Measurements from ENCODE around the gene PMF1.

DNA sequence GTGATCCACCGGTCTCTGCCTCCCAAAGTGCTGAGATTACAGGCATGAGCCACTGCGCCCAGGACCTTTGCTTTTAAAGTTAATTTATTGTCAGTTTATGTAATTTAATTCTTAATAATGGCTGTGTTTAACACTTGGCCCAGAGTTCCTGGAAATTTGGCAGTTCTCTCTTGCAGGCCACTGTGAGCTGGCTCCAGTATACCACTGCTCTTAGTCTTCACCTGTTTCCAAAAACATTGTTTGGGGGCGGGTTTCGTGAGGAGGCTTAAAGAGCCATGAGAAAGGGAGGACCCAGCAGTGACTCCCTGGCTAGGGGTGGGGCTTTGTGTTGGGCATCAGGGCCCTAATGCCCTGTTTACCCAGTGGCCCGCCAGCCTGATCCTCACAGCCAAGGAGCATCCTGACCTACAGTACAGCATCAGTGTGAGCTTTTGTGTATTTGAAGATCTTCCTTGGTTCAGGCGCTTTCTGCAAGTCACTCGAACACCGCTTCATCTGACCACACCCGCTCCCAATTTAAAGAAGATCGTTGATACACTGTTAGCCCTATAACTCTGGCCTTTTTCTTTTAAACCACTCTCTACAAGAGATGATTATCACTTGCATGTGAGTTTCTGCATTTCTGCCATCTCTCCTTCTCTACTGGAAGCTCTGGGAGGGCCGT, 17.1 kb downstream of the PMF1 start:
- TF ChIP-seq, protein P1, sequence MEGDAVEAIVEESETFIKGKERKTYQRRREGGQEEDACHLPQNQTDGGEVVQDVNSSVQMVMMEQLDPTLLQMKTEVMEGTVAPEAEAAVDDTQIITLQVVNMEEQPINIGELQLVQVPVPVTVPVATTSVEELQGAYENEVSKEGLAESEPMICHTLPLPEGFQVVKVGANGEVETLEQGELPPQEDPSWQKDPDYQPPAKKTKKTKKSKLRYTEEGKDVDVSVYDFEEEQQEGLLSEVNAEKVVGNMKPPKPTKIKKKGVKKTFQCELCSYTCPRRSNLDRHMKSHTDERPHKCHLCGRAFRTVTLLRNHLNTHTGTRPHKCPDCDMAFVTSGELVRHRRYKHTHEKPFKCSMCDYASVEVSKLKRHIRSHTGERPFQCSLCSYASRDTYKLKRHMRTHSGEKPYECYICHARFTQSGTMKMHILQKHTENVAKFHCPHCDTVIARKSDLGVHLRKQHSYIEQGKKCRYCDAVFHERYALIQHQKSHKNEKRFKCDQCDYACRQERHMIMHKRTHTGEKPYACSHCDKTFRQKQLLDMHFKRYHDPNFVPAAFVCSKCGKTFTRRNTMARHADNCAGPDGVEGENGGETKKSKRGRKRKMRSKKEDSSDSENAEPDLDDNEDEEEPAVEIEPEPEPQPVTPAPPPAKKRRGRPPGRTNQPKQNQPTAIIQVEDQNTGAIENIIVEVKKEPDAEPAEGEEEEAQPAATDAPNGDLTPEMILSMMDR (IDR thresholded peaks at IDR 0.05) = no peak
- no peak for TF ChIP-seq POLR2A (IDR thresholded peaks at IDR 0.05)

All from esophagus squamous epithelium (tissue), 4 donors.